ENCODE results near the gene ADISSP. TPM values are rescaled to one million over a fixed set of nuclear protein-coding genes. Genes with fewer than 3 reads are reported as not detected.
A peak's percentile ranks its signal among the peaks of the same experiment; 100 is the strongest.

ADISSP gene
- polyA plus RNA-seq, 1 experiment, result 34.3 TPM

- ChIA-PET POLR2A (no interaction called here), CTCF (interaction anchor here (1.1 to 6.7 kb wide), 7 partner anchors 11 to 63 kb away, joined by 3 to 51 read pairs (median 14); partner anchors contain the start of genes ADISSP, AP5S1 and SPEF1)
- Histone ChIP-seq H3K4me3 (ENCODE audit: low read depth, low read length) (no peak overlapping the region), H3K36me3 (ENCODE audit: control insufficient read depth, insufficient read depth, low read length) (peaks cover 4% of the 10 kb centered on the region; the same call in 1 of the 2 replicates), H3K27me3 (ENCODE audit: control insufficient read depth, insufficient read depth, low read length) (no peaks in the 10 kb centered on the region)
- TF ChIP-seq CTCF (IDR thresholded peaks at IDR 0.05; ENCODE audit: insufficient read depth, low read depth, low read length), result no peak
- no peak for DNase-seq (ENCODE audit: low read depth)
Measured at GRCh38 chr20:3755814-3756480, 11.6 kb downstream of the ADISSP start.

- ChIA-PET POLR2A (no interaction called here), CTCF (interaction anchor here (1.1 to 6.7 kb wide), 8 partner anchors 10 to 188 kb away, joined by 3 to 51 read pairs (median 5); partner anchors contain the start of genes ADISSP, AP5S1 and SPEF1)
- H3K27me3 ChIP-seq (ENCODE audit: control insufficient read depth, insufficient read depth, low read length), result no peaks in the 10 kb centered on the region
- TF ChIP-seq CTCF (IDR thresholded peaks at IDR 0.05; ENCODE audit: insufficient read depth, low read depth, low read length), result no peak
- no peak overlapping the region for H3K4me3 ChIP-seq (ENCODE audit: low read depth, low read length)
- peaks cover 4% of the 10 kb centered on the region; the same call in 1 of the 2 replicates for H3K36me3 ChIP-seq (ENCODE audit: control insufficient read depth, insufficient read depth, low read length)
- DNase-seq (ENCODE audit: low read depth), result no peak
Measured at GRCh38 chr20:3755269-3755668, 12.3 kb downstream of the ADISSP start.

DNA sequence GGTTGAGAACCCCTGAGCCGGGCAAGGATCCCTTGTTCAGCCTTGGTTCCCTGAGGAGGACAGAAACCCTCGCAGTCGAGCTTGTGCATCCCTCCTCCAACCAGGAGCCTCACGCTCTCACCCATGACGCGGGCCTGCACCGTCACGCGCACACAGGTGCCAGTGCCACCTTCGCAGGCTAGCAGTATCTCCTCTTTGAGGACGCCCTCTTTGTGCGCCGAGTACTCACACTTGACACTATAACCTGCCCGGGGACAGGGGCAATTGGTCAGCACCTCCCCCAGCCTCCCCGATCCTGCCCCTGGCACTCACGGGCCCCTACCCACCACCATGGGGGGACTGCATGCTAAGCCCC is 13.3 kb downstream of the ADISSP start:
- DNase-seq (ENCODE audit: low read depth), result no peak
- no peak for TF ChIP-seq CTCF (IDR thresholded peaks at IDR 0.05; ENCODE audit: insufficient read depth, low read depth, low read length)
- no peaks in the 10 kb centered on the region for H3K27me3 ChIP-seq (ENCODE audit: control insufficient read depth, insufficient read depth, low read length)
- H3K36me3 ChIP-seq (ENCODE audit: control insufficient read depth, insufficient read depth, low read length), result peaks cover 3% of the 10 kb centered on the region; the same call in 1 of the 2 replicates
- POLR2A ChIA-PET, result no interaction called here
- no peak overlapping the region for H3K4me3 ChIP-seq (ENCODE audit: low read depth, low read length)
- CTCF ChIA-PET, result interaction anchor here (0.9 to 6.7 kb wide), 9 partner anchors 9 to 187 kb away, joined by 3 to 51 read pairs (median 6); partner anchors contain the start of genes ADISSP, AP5S1 and SPEF1

- no peaks in the 10 kb centered on the region for H3K27me3 ChIP-seq (ENCODE audit: control insufficient read depth, insufficient read depth, low read length)
- no peak for DNase-seq (ENCODE audit: low read depth)
- POLR2A ChIA-PET, result no interaction called here
- CTCF ChIA-PET, result interaction anchor here (0.9 to 6.7 kb wide), 23 partner anchors 8 to 357 kb away, joined by 3 to 51 read pairs (median 5); partner anchors contain the start of genes ADISSP, AP5S1, CENPB and SPEF1
- peaks cover 2% of the 10 kb centered on the region; the same call in 1 of the 2 replicates for H3K36me3 ChIP-seq (ENCODE audit: control insufficient read depth, insufficient read depth, low read length)
- no peak overlapping the region for H3K4me3 ChIP-seq (ENCODE audit: low read depth, low read length)
- TF ChIP-seq CTCF (IDR thresholded peaks at IDR 0.05; ENCODE audit: insufficient read depth, low read depth, low read length), result no peak
Measured at GRCh38 chr20:3753501-3754275, 13.9 kb downstream of the ADISSP start.

DNA sequence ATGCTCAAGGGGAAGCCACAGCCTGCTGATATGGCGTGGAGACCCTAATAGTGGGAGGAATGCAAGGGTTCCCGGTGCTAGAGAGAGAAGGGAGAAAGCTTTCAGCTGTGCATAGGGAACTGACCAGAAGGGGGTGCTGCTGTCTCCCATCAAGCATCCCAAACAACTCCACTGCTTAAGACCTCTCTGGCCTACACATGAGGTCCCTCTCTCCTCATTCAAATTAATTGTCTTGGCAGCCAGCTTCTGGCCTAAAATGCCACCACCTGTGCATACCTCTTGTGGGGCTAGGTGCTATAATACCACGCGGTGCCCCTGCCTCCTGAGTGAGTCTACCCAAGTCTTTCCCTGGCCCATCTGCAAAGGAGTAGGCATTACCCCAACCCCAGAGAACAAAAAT is 14.5 kb downstream of the ADISSP start:
- ChIA-PET POLR2A (no interaction called here), CTCF (interaction anchor here (0.6 to 6.7 kb wide), 27 partner anchors 8 to 358 kb away, joined by 3 to 51 read pairs (median 4); partner anchors contain the start of genes ADISSP, AP5S1, CENPB and HSPA12B)
- no peaks in the 10 kb centered on the region for H3K27me3 ChIP-seq (ENCODE audit: control insufficient read depth, insufficient read depth, low read length)
- peaks cover 2% of the 10 kb centered on the region; the same call in 1 of the 2 replicates for H3K36me3 ChIP-seq (ENCODE audit: control insufficient read depth, insufficient read depth, low read length)
- no peak overlapping the region for H3K4me3 ChIP-seq (ENCODE audit: low read depth, low read length)
- DNase-seq (ENCODE audit: low read depth), result no peak
- TF ChIP-seq CTCF (IDR thresholded peaks at IDR 0.05; ENCODE audit: insufficient read depth, low read depth, low read length), result peak; percentile 87

Data from BJ (cell line).